Stimulated activated CD4-positive, alpha-beta T cell treated with anti-CD3 and anti-CD28 coated beads, TNF-alpha, amount 100 ng/mL, for 4 hours (primary cell): ENCODE data around the gene UTS2R.
A peak's percentile ranks its signal among the peaks of the same experiment; 100 is the strongest.
"Not testable (repeated sequence)": the region's sequence is repeated elsewhere in the genome, so short reads cannot be mapped to it uniquely, and the experiment has no call there.

Source experiments
- DNase-seq, 3 experiments: peaks; one replicate each; pipeline ENCODE4 v3.0.0-alpha.2; 2020; ENCODE audit warnings: low read depth in 3 of 3

The UTS2R gene

GRCh38 chr17:82334204-82334621 lies 37.4 kb upstream of the UTS2R start:
- DNase-seq: no peak

GRCh38 chr17:82334622-82335394 lies 36.8 kb upstream of the UTS2R start:
- no peak for DNase-seq

- no peak for DNase-seq
These were observed 32.5 kb upstream of the UTS2R start for GRCh38 chr17:82338858-82339633.

- DNase-seq: no peak
These were observed 31.7 kb upstream of the UTS2R start for GRCh38 chr17:82339634-82340580.

GRCh38 chr17:82342361-82343079 lies 29.0 kb upstream of the UTS2R start:
- DNase-seq: no peak

- no peak for DNase-seq
These were observed 28.0 kb upstream of the UTS2R start for GRCh38 chr17:82343560-82343959.

GRCh38 chr17:82344175-82344907 lies 27.2 kb upstream of the UTS2R start:
- no peak for DNase-seq

GRCh38 chr17:82345151-82345976 lies 26.2 kb upstream of the UTS2R start:
- DNase-seq: no peak

- no peak for DNase-seq
These were observed 24.9 kb upstream of the UTS2R start for GRCh38 chr17:82346342-82347300.

- not testable (repeated sequence) for DNase-seq
These were observed 23.6 kb upstream of the UTS2R start for GRCh38 chr17:82347994-82348393.

- no peak for DNase-seq
These were observed 23.1 kb upstream of the UTS2R start for GRCh38 chr17:82348434-82348833.

- no peak for DNase-seq
These were observed 22.7 kb upstream of the UTS2R start for GRCh38 chr17:82348866-82349265.

- no peak for DNase-seq
These were observed 22.3 kb upstream of the UTS2R start for GRCh38 chr17:82349287-82349701.

- DNase-seq: no peak
These were observed 21.2 kb upstream of the UTS2R start for GRCh38 chr17:82350182-82351030.

GRCh38 chr17:82351254-82351712 lies 20.3 kb upstream of the UTS2R start:
- DNase-seq: no peak

- DNase-seq: peak; percentile 55 to 72 (median 57)
These were observed 19.7 kb upstream of the UTS2R start for GRCh38 chr17:82351713-82352488.

GRCh38 chr17:82353484-82353883 lies 18.1 kb upstream of the UTS2R start:
- no peak for DNase-seq
